Uterus (tissue), 2 donors: ENCODE measurements around the gene TNRC6C.

ENCODE experiments used
- CTCF ChIP-seq, 4 experiments: fragments of 200-600 bp in 2 of 4; fragments of 450-650 bp in 2 of 4; sonication (generic) in 2 of 4; IDR thresholded peaks; one replicate each; pipeline ENCODE4 v1.5.1; 2016 to 2019; ENCODE audit warnings: antibody characterized with exemption in 4 of 4, mild to moderate bottlenecking in 2 of 4, moderate library complexity in 1 of 4
- POLR2A ChIP-seq, 2 donors: fragments of 450-650 bp; IDR thresholded peaks; one replicate each; pipeline ENCODE4 v1.6.1; 2016; ENCODE audit warnings: antibody characterized with exemption in 2 of 2, mild to moderate bottlenecking in 1 of 2, moderate library complexity in 1 of 2

- TF ChIP-seq CTCF (IDR thresholded peaks at IDR 0.05) (no peak), POLR2A (IDR thresholded peaks at IDR 0.05) (no peak)
Measured at GRCh38 chr17:78146471-78146869, 188.0 kb downstream of the TNRC6C start.
